Measurements from ENCODE around the gene ERGIC1.
A peak's percentile ranks its signal among the peaks of the same experiment; 100 is the strongest.
"Not testable (repeated sequence)": the region's sequence is repeated elsewhere in the genome, so short reads cannot be mapped to it uniquely, and the experiment has no call there.

The ERGIC1 gene

GRCh38 chr5:172833686-172834414, at the start of gene ERGIC1:
TSS of gene ERGIC1 (plus strand) at chr5:172834251. CDS start at chr5:172834414, 163 bp downstream.
- DNase-seq (ENCODE audit: low read depth in 2 of 2): peak; percentile 45 to 60

- DNase-seq (ENCODE audit: low read depth in 2 of 2): no peak
Measured at GRCh38 chr5:172785429-172786088, 48.5 kb upstream of the ERGIC1 start.

- DNase-seq (ENCODE audit: low read depth in 2 of 2): no peak
Measured at GRCh38 chr5:172786736-172787462, 47.2 kb upstream of the ERGIC1 start.

- not testable (repeated sequence) for DNase-seq (ENCODE audit: low read depth in 2 of 2)
Measured at GRCh38 chr5:172787538-172787937, 46.5 kb upstream of the ERGIC1 start.

- DNase-seq (ENCODE audit: low read depth in 2 of 2): no peak
Measured at GRCh38 chr5:172788771-172789686, 45.0 kb upstream of the ERGIC1 start.

DNA sequence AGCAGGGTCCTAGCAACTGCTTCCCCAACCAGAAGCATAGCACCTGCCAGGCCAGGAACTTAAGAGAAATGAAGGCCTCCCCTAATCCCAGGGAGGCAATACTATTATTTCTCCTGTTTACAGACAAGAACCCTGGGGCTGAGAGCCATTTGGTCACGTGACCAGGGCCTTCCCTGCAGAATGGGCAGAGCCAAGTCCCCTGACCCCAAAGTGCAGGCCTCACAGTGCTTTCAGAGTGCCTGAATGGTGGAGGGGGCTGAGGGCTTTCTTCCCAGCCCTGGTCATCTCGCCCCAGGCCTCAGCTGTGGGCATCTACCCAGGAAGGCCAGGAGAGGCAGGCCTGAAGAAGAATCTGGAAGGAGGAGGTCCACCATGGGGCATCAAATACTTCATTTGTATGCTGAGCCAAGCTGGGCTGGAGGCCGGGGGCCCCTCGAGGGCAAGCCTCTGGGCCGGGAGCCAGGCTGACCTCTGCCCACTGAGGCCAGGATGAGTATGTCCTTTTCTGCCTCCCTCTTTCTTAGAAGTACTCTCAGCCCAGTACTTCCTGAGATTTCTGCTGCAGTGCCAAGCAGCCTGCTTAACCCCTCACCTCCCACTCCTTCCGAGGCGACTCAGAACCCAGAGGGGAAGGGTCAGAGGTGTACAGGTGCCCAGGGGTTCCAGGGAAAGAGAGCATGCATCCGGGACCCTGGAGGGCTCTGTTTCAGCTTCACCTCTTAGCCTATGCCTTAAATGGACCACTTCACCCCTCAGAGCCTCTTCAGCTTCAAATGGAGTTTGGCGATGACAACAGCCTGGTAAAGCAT, 44.2 kb upstream of the ERGIC1 start:
- no peak for DNase-seq (ENCODE audit: low read depth in 2 of 2)

- no peak for DNase-seq (ENCODE audit: low read depth in 2 of 2)
Measured at GRCh38 chr5:172790496-172790889, 43.6 kb upstream of the ERGIC1 start.

GRCh38 chr5:172791286-172791685, 42.8 kb upstream of the ERGIC1 start:
- no peak for DNase-seq (ENCODE audit: low read depth in 2 of 2)

- no peak for DNase-seq (ENCODE audit: low read depth in 2 of 2)
Measured at GRCh38 chr5:172791726-172792445, 42.2 kb upstream of the ERGIC1 start.

- no peak for DNase-seq (ENCODE audit: low read depth in 2 of 2)
Measured at GRCh38 chr5:172792701-172793570, 41.1 kb upstream of the ERGIC1 start.

- no peak for DNase-seq (ENCODE audit: low read depth in 2 of 2)
Measured at GRCh38 chr5:172793577-172794488, 40.2 kb upstream of the ERGIC1 start.

DNA sequence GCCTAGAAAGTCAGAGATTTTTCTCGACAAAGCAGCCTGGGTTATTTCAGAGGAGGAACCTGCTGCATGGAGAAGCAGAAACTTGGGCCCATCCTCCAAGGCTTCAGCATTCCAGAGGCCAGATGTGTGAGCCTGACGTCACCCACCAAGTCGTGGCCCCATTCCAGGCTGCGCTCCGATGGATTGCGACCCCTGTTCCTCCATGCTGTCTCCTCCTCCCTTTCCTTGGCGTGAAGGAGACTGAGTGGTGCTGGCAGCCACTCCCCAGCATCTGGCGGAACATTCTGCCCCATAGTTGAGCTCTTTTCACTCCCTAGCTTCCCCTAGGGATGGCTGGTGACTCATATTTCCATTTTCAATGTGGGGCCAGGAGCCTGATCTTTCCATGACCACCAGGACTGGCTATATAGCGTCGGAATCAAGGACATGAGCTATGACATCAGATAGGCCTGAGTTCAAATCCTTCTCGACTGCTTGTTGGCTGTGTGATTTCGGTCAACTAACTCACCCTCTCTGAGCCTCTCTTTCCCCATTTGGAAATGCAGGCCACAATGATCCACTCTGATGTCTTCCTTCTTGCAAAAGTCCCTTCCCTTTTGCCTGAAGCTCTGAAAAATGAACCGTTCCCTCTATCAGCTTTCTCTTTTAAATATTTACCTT, 38.6 kb upstream of the ERGIC1 start:
- no peak for DNase-seq (ENCODE audit: low read depth in 2 of 2)

DNA sequence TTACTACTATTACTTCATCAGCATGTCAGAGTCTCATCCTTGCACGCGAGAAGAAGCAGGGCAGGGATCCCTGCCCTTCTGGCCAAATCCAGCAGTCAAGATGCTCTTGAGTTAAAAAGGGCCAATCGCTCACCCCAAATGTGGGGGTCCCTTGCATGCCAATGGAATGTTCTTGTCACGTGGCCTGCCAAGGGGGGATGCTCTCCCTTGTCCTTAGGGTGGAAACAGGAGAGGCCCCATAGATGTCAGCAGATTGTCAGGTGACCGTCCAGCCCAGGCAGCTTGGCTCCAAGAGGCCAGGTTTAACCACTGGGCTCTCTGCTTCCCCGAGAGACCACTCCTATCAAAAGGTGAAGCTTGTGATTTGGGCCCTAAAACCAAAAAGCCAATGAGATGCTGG, 37.7 kb upstream of the ERGIC1 start:
- no peak for DNase-seq (ENCODE audit: low read depth in 2 of 2)

GRCh38 chr5:172797771-172798191, 36.3 kb upstream of the ERGIC1 start:
- no peak for DNase-seq (ENCODE audit: low read depth in 2 of 2)

DNA sequence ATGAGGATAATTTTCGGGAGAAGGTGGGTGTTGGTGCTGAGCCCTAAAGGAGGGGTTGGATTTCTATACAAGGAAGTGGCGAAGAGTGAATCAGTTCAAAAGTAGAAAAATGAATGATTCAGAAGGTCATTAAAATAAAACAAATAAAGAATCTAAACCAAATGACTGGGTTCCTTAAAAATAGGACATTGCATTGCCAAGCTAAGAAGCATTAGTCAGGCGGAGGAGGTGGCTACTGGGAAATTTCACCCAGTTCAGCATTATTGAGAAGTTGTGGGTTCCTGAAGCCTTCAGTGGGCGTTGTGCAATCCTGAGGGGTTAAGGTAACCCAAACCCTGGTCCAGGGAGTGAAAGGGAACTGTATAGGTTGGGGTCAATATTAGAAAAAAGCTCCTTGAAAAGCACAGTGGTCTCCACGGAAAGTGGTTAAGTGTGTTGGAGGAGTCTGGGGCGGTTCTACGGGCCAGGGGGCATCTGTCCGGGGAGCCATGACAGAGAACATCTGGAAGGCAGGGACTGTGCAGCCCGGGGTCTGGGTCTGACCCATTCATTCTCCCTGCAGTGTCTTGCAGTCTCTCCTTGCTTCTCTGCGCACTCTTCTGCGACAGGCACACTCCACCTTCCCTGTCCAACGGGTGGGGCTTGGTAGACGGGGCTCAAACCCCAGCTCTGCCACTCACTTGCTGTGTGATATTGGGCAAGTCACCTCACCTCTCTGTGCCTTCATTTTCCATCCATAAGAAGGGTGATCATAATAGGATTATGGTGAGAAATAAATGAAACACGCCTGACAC, 35.4 kb upstream of the ERGIC1 start:
- DNase-seq (ENCODE audit: low read depth in 2 of 2): no peak

GRCh38 chr5:172799416-172799815, 34.6 kb upstream of the ERGIC1 start:
- DNase-seq (ENCODE audit: low read depth in 2 of 2): no peak

DNA sequence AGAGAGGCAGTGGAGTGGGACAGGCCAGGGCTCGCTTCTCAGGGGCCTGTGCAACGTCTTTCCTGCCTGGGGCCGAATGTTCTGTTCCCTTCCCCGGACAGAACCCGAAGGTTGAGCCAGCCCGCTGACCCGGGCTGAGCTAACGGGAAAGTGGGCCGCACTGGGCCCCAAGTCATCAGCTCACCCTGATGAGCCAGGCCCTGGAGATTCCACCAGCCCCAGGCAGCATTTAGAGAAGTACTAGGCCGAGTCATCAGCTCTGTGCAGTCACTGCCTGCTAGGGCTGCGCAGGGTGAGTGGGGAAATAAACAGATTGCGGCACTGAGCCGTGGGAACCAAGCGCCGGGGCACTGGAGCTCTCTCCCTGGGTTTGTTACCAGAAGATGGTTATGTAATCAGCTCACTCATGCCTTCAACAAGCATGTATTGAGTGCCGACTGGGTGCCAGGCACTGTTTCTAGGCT, 33.9 kb upstream of the ERGIC1 start:
- DNase-seq (ENCODE audit: low read depth in 2 of 2): no peak

Measured in stimulated activated CD4-positive, alpha-beta T cell treated with anti-CD3 and anti-CD28 coated beads, Interleukin-4, amount 100 ng/mL, for 48 hours (primary cell).